SHP77 (cell line): ENCODE data around the gene STRADA.
"Not testable (repeated sequence)": the region's sequence is repeated elsewhere in the genome, so short reads cannot be mapped to it uniquely, and the experiment has no call there.

Experiments
- DNase-seq, 2 experiments: peaks; one replicate each; lab custom pipeline; 2025; lab: John Stamatoyannopoulos, UW

STRADA gene

DNA sequence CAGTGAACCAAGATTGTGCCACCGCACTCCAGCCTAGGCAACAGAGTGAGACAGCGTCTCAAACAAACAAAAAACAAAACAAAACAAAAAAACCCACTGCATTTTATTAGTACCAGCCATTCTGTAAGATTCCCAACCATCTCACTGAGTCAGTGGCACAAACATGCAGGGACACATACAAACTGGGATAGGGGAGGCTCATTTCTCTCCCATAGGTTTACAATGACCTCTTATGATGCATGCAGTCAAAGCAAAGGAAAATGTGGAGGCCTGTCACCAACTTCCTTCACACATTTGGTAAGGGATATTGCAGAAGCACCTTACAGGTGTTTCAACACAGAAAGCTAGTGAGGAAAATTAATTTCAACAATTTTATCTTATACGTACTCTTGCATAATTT is 12.4 kb upstream of the STRADA start:
- no peak for DNase-seq

DNA sequence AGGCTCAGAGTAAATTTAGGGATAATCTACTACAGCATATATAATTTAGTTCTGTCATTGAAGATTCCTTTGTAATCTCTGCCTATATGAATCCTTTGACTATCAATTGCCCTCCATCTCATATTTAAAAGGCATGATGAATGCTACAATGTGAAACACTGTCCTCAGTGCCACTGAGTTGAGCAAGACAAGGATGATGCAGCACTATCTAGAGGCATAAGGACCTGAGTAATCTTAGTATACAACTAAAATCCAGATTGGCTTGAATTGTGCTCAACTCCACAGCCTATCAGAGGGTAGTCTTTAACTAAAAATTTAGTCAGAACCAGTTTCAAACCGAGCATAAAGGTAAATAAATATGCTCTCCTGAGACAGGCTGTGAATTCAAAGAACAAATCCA is 11.6 kb upstream of the STRADA start:
- DNase-seq = no peak

- no peak for DNase-seq
These were observed 11.1 kb upstream of the STRADA start for GRCh38 chr17:63752707-63753106.

GRCh38 chr17:63751806-63752205 is 10.2 kb upstream of the STRADA start:
- no peak for DNase-seq

DNA sequence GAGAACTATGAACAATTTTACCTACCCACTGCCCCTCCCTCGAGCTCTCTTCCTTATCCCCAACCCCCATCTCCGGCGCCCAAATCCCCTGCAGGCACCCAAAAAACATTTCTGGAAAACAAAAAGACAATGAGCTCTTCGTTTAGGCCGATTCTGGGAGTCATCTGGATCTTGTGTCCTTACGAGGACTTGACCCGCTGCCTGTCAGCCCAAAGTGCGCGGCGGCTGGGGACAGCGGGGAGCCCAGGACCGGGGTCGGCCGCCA is 524 bp downstream of the STRADA start:
- no peak for DNase-seq

DNA sequence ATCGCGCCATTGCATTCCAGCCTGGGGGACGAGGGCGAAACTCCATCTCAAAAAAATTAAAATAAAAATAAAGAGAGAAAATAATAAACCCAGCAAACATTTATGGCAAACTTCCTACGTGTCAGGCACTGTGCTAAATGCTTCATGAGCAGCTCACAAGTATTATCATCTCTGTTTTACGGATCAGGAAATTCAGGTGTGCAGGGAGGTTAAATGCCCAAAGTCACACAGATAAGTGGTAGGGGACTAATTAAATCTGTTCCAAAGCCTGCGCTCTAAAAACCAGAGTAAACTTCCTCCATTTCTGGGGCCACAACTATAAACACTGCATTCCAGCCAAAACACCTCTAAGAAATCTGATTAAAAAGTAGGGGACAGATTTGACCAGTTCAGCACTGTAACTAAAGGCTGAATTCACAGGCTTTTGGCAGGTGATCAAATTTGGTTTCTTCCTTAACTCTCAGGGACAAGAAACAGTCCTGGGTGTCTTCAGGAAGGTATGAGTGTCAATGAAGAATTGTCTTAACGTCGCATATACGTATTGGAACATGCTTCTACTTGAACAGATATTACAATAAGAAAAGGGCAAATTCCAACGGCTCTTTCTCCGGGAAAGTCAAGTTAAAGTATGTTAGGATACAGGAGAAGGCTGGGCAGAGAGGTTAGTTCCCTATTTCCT is 996 bp downstream of the STRADA start:
- DNase-seq = no peak

DNA sequence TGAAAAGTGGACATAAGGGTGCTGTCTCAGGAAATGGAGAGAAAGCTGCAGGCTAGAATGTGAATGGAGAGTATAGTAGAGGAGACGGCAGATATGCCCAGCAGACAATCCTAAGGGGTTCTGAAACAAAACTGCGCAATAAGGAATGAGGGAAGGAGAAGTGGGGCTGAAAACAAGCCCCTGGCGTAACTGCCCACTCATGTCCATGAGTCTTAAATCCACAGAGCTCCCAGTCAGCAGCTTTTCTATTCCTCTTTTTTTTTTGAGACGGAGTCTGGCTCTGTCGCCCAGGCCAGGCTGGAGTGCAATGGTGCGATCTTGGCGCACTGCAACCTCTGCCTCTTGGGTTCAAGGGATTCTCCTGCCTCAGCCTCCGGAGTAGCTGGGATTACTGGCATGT is 5.9 kb downstream of the STRADA start:
- no peak for DNase-seq

- no peak for DNase-seq
These were observed 19.2 kb downstream of the STRADA start for GRCh38 chr17:63722403-63722802.

DNA sequence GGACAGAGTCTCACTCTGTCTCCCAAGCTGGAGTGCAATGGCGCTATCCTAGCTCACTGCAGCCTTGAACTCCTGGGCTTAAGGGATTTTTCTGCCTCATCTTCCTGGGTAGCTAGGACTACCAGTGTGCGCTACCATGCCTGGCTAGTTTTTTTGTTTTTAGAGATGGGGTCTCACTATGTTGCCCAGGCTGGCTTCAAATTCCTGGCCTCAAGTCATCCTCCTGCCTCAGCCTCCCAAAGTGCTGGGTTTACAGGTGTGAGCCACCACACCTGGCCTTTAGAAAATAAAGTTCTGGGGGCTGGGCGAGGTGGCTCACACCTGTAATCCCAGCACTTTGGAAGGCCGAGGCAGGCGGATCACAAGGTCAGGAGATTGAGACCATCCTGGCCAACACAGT is 21.4 kb downstream of the STRADA start:
- DNase-seq = not testable (repeated sequence)

GRCh38 chr17:63718988-63719387 is 22.6 kb downstream of the STRADA start:
- no peak for DNase-seq

- no peak for DNase-seq
These were observed 25.2 kb downstream of the STRADA start for GRCh38 chr17:63716426-63716825.

- DNase-seq = no peak
These were observed 26.9 kb downstream of the STRADA start for GRCh38 chr17:63714550-63715277.

DNA sequence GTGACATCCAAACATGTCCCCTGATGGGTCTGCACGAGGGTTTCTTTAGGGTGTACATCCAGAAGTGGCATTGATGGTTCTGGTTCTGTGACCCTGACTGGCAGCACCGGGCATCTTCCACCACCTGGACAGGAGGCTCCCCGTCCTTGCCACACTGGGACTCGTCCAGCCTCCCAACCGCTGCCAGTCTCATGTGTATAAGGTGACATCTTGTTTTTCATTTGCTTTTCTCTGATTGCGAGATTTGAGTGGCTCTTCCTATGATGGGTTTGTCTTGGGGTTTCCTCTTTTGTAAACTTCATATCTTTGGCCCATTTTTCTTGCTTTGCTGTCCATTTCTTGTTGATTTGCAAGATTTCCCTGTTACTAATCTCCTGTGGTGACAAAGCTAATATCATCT is 32.5 kb downstream of the STRADA start:
- no peak for DNase-seq

- DNase-seq = no peak
These were observed 34.4 kb downstream of the STRADA start for GRCh38 chr17:63707151-63707550.

GRCh38 chr17:63706336-63707082 is 35.1 kb downstream of the STRADA start:
- no peak for DNase-seq

- no peak for DNase-seq
These were observed 35.9 kb downstream of the STRADA start for GRCh38 chr17:63705657-63706056.

GRCh38 chr17:63704836-63705235 is 36.8 kb downstream of the STRADA start:
- DNase-seq = no peak

GRCh38 chr17:63704259-63704576 is 37.4 kb downstream of the STRADA start:
- no peak for DNase-seq

- no peak for DNase-seq
These were observed 37.9 kb downstream of the STRADA start for GRCh38 chr17:63703556-63704258.

DNA sequence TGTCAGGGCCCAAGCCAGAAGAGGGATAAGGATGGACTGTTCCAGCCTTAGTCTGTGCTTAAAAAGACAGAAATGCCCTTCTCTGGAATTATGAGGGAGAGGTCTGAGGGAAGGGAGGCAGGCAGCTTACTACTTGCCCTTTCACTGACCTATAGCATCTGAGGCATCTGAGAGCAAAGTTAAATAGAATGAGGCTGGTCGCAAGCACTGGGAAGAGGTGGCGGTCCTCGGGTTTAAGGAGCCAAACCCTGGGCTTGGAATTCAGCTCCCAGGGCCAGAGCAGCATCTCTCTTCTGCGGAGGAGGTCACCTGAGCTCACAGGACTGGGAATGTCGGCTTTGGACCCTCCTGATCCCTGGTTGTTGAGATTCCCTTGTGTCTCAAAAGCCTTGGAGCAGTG is 38.6 kb downstream of the STRADA start:
- no peak for DNase-seq

DNA sequence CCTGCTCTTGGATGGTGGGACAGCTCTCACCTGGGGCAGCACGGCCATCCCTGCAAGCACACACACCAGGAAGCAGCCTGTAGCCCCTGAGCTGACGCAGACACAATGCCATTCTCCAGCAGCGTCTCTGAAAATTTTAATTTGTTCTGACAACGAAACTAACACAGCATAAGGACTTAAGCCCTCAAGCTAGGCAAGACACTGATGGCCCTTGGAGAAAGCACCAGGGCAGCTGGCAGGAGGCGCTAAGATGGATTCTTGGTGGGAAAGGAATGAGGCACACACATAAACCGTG is 38.9 kb downstream of the STRADA start:
- DNase-seq = no peak

DNA sequence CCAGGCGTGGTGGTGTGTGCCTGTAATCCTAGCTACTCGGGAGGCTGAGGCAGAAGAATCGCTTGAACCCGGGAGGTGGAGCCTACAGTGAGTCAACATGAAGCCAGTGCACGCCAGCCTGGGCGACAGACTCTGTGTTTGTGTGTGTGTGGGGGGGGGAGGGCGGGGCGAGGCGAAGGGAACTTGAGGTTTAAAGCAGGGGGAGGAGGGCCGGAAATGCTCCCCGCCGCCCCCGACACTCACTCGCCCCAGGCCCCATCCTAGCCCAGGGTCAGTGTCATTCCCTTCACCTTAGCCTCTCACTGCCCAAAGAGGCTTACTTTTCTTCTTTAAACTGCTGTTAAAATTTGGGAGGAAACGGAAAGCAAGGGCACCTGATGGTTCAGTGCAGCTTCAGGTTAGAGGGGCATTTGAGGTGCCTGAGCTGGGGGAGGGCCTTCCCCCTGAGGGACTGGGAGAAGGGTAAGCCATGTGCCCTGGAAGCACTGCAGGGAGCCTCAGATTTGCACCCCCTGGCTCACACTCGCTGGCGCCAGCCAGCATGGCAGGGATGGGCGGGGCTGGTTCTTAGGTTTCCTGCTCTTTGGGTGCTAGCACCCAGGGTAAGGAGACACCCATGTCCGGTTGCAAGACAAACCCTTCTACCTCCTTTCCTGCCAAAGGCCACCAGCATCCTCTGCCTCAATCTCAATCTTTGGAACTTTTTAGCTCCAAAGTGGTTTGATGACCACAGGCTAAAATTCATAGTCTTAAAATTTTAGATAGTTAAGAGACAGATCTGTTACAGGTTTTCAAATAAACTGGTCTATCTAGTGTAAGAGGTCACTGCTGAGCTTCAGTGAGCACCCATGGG is 39.5 kb downstream of the STRADA start:
- DNase-seq = no peak
